ENCODE measurements around the gene ITPK1.

DNA sequence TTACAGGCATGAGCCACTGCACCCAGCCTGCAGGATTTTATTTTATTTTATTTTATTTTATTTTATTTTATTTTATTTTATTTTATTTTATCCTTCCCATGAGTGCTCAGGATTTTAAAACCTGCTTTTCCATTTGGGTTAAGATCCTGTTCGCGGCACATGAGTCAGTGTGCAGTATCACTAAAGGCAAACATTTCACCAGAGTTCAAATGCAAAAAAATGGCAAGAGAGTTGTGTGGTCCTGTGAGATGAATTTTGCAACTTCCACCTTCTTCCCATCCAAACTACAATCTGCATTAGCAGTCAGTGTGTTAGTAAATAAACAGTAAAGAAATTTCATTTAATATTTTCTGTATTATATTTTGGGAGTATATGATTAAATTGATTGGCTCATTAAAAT lies 39.9 kb upstream of the ITPK1 start:
- TF ChIP-seq POLR2AphosphoS5 (IDR thresholded peaks at IDR 0.05): no peak
- TF ChIP-seq, protein P1, sequence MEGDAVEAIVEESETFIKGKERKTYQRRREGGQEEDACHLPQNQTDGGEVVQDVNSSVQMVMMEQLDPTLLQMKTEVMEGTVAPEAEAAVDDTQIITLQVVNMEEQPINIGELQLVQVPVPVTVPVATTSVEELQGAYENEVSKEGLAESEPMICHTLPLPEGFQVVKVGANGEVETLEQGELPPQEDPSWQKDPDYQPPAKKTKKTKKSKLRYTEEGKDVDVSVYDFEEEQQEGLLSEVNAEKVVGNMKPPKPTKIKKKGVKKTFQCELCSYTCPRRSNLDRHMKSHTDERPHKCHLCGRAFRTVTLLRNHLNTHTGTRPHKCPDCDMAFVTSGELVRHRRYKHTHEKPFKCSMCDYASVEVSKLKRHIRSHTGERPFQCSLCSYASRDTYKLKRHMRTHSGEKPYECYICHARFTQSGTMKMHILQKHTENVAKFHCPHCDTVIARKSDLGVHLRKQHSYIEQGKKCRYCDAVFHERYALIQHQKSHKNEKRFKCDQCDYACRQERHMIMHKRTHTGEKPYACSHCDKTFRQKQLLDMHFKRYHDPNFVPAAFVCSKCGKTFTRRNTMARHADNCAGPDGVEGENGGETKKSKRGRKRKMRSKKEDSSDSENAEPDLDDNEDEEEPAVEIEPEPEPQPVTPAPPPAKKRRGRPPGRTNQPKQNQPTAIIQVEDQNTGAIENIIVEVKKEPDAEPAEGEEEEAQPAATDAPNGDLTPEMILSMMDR (IDR thresholded peaks at IDR 0.05): no peak
- no peak for TF ChIP-seq POLR2A (IDR thresholded peaks at IDR 0.05)

Data from prostate gland (tissue), 2 donors.